ENCODE results near the gene VPS50. TPM values are rescaled to one million over a fixed set of nuclear protein-coding genes. Genes with fewer than 3 reads are reported as not detected.

Gene VPS50
- total RNA-seq (2012; rRNA removed), result 19.9 and 22.1 TPM in 2 replicates

- Histone ChIP-seq H3K27me3 (ENCODE audit: control insufficient read depth, insufficient read depth, low read length) (no peaks in the 10 kb centered on the region), H3K9ac (ENCODE audit: low read depth, low read length) (peak within 1 kb of the TSS; percentile 86), H3K4me3 (ENCODE audit: low read length) (peak within 1 kb of the TSS; percentile 89), H3K4me1 (ENCODE audit: control insufficient read depth, insufficient read depth, low read length) (peaks cover 9% of the 10 kb centered on the region), H3K4me2 (ENCODE audit: low read length) (peak within 1 kb of the TSS; percentile 91), H3K36me3 (ENCODE audit: insufficient read depth, low read length) (no peaks in the 10 kb centered on the region), H3K9me3 (replicated peaks; ENCODE audit: low read length) (no peaks in the 10 kb centered on the region)
Measured at GRCh38 chr7:93231799-93232672, at the start of gene VPS50. Gene VPS50 (plus strand): TSS chr7:93232366. CDS start chr7:93232468, 102 bp downstream.

GRCh38 chr7:93185303-93186027 lies 46.7 kb upstream of the VPS50 start:
- Histone ChIP-seq H3K36me3 (ENCODE audit: insufficient read depth, low read length) (no peaks in the 10 kb centered on the region), H3K9ac (ENCODE audit: low read depth, low read length) (no peak overlapping the region), H3K4me2 (ENCODE audit: low read length) (peak overlapping the region; percentile 1), H3K27me3 (ENCODE audit: control insufficient read depth, insufficient read depth, low read length) (peaks cover 19% of the 10 kb centered on the region), H3K4me3 (ENCODE audit: low read length) (no peak overlapping the region), H3K4me1 (ENCODE audit: control insufficient read depth, insufficient read depth, low read length) (peaks cover 10% of the 10 kb centered on the region), H3K9me3 (replicated peaks; ENCODE audit: low read length) (no peaks in the 10 kb centered on the region)

GRCh38 chr7:93188870-93189634 lies 43.1 kb upstream of the VPS50 start:
- no peaks in the 10 kb centered on the region for H3K36me3 ChIP-seq (ENCODE audit: insufficient read depth, low read length)

GRCh38 chr7:93194386-93194785 lies 37.8 kb upstream of the VPS50 start:
- H3K4me2 ChIP-seq (ENCODE audit: low read length), result no peak overlapping the region
- H3K36me3 ChIP-seq (ENCODE audit: insufficient read depth, low read length), result no peaks in the 10 kb centered on the region
- peaks cover 47% of the 10 kb centered on the region for H3K27me3 ChIP-seq (ENCODE audit: control insufficient read depth, insufficient read depth, low read length)
- H3K9me3 ChIP-seq (replicated peaks; ENCODE audit: low read length), result no peaks in the 10 kb centered on the region
- no peaks in the 10 kb centered on the region for H3K4me1 ChIP-seq (ENCODE audit: control insufficient read depth, insufficient read depth, low read length)
- H3K4me3 ChIP-seq (ENCODE audit: low read length), result no peak overlapping the region
- H3K9ac ChIP-seq (ENCODE audit: low read depth, low read length), result no peak overlapping the region

More at GRCh38 chr7:93188870-93189634, 43.1 kb upstream of the VPS50 start:
- Histone ChIP-seq H3K9me3 (replicated peaks; ENCODE audit: low read length) (no peaks in the 10 kb centered on the region), H3K4me1 (ENCODE audit: control insufficient read depth, insufficient read depth, low read length) (peaks cover 10% of the 10 kb centered on the region), H3K9ac (ENCODE audit: low read depth, low read length) (no peak overlapping the region), H3K4me3 (ENCODE audit: low read length) (no peak overlapping the region), H3K27me3 (ENCODE audit: control insufficient read depth, insufficient read depth, low read length) (peaks cover 52% of the 10 kb centered on the region), H3K4me2 (ENCODE audit: low read length) (no peak overlapping the region)

GRCh38 chr7:93196336-93196735 lies 35.8 kb upstream of the VPS50 start:
- no peak overlapping the region for H3K4me3 ChIP-seq (ENCODE audit: low read length)
- no peaks in the 10 kb centered on the region for H3K4me1 ChIP-seq (ENCODE audit: control insufficient read depth, insufficient read depth, low read length)
- H3K4me2 ChIP-seq (ENCODE audit: low read length), result no peak overlapping the region
- H3K9ac ChIP-seq (ENCODE audit: low read depth, low read length), result no peak overlapping the region
- peaks cover 29% of the 10 kb centered on the region for H3K27me3 ChIP-seq (ENCODE audit: control insufficient read depth, insufficient read depth, low read length)
- H3K9me3 ChIP-seq (replicated peaks; ENCODE audit: low read length), result no peaks in the 10 kb centered on the region
- no peaks in the 10 kb centered on the region for H3K36me3 ChIP-seq (ENCODE audit: insufficient read depth, low read length)

- Histone ChIP-seq H3K9ac (ENCODE audit: low read depth, low read length) (no peak overlapping the region), H3K4me2 (ENCODE audit: low read length) (no peak overlapping the region), H3K4me3 (ENCODE audit: low read length) (no peak overlapping the region), H3K9me3 (replicated peaks; ENCODE audit: low read length) (no peaks in the 10 kb centered on the region), H3K27me3 (ENCODE audit: control insufficient read depth, insufficient read depth, low read length) (peaks cover 21% of the 10 kb centered on the region), H3K36me3 (ENCODE audit: insufficient read depth, low read length) (no peaks in the 10 kb centered on the region), H3K4me1 (ENCODE audit: control insufficient read depth, insufficient read depth, low read length) (no peaks in the 10 kb centered on the region)
Measured at GRCh38 chr7:93198472-93198871, 33.7 kb upstream of the VPS50 start.

GRCh38 chr7:93202594-93203250 lies 29.4 kb upstream of the VPS50 start:
- Histone ChIP-seq H3K4me1 (ENCODE audit: control insufficient read depth, insufficient read depth, low read length) (no peaks in the 10 kb centered on the region), H3K27me3 (ENCODE audit: control insufficient read depth, insufficient read depth, low read length) (peaks cover 34% of the 10 kb centered on the region), H3K36me3 (ENCODE audit: insufficient read depth, low read length) (no peaks in the 10 kb centered on the region), H3K4me3 (ENCODE audit: low read length) (no peak overlapping the region), H3K4me2 (ENCODE audit: low read length) (no peak overlapping the region), H3K9me3 (replicated peaks; ENCODE audit: low read length) (no peaks in the 10 kb centered on the region), H3K9ac (ENCODE audit: low read depth, low read length) (no peak overlapping the region)

GRCh38 chr7:93203496-93203895 lies 28.7 kb upstream of the VPS50 start:
- H3K4me3 ChIP-seq (ENCODE audit: low read length), result no peak overlapping the region
- H3K9ac ChIP-seq (ENCODE audit: low read depth, low read length), result no peak overlapping the region
- no peak overlapping the region for H3K4me2 ChIP-seq (ENCODE audit: low read length)
- H3K36me3 ChIP-seq (ENCODE audit: insufficient read depth, low read length), result no peaks in the 10 kb centered on the region
- H3K4me1 ChIP-seq (ENCODE audit: control insufficient read depth, insufficient read depth, low read length), result no peaks in the 10 kb centered on the region
- H3K27me3 ChIP-seq (ENCODE audit: control insufficient read depth, insufficient read depth, low read length), result peaks cover 34% of the 10 kb centered on the region
- no peaks in the 10 kb centered on the region for H3K9me3 ChIP-seq (replicated peaks; ENCODE audit: low read length)

GRCh38 chr7:93205046-93205445 lies 27.1 kb upstream of the VPS50 start:
- H3K9ac ChIP-seq (ENCODE audit: low read depth, low read length), result no peak overlapping the region
- no peak overlapping the region for H3K4me2 ChIP-seq (ENCODE audit: low read length)
- peaks cover 34% of the 10 kb centered on the region for H3K27me3 ChIP-seq (ENCODE audit: control insufficient read depth, insufficient read depth, low read length)
- no peaks in the 10 kb centered on the region for H3K4me1 ChIP-seq (ENCODE audit: control insufficient read depth, insufficient read depth, low read length)
- no peak overlapping the region for H3K4me3 ChIP-seq (ENCODE audit: low read length)
- no peaks in the 10 kb centered on the region for H3K9me3 ChIP-seq (replicated peaks; ENCODE audit: low read length)
- no peaks in the 10 kb centered on the region for H3K36me3 ChIP-seq (ENCODE audit: insufficient read depth, low read length)

- no peak overlapping the region for H3K9ac ChIP-seq (ENCODE audit: low read depth, low read length)
- H3K27me3 ChIP-seq (ENCODE audit: control insufficient read depth, insufficient read depth, low read length), result peaks cover 53% of the 10 kb centered on the region
- no peak overlapping the region for H3K4me2 ChIP-seq (ENCODE audit: low read length)
- H3K36me3 ChIP-seq (ENCODE audit: insufficient read depth, low read length), result no peaks in the 10 kb centered on the region
- no peak overlapping the region for H3K4me3 ChIP-seq (ENCODE audit: low read length)
- H3K4me1 ChIP-seq (ENCODE audit: control insufficient read depth, insufficient read depth, low read length), result no peaks in the 10 kb centered on the region
- H3K9me3 ChIP-seq (replicated peaks; ENCODE audit: low read length), result no peaks in the 10 kb centered on the region
Measured at GRCh38 chr7:93211228-93211818, 20.8 kb upstream of the VPS50 start.
